H7 (cell line): Measurements from ENCODE around the gene KLHL5. TPM values are rescaled to one million over a fixed set of nuclear protein-coding genes. Genes with fewer than 3 reads are reported as not detected.

Experiments
- DNase-seq: peaks from one replicate; pipeline ENCODE4 v3.0.0; 2012
- H3K27me3 ChIP-seq: 2 replicates; pipeline ENCODE4 v1.6.0; 2011; ENCODE audit warnings: mild to moderate bottlenecking, low read length; ENCODE audit not compliant: control insufficient read depth, insufficient read depth
- H3K36me3 ChIP-seq: replicated peaks from 2 replicates; pipeline ENCODE4 v1.5.1; 2011; ENCODE audit warnings: low read length; ENCODE audit not compliant: control insufficient read depth, insufficient read depth
- H3K4me3 ChIP-seq: 2 replicates; pipeline ENCODE4 v1.5.1; 2011; ENCODE audit warnings: low read depth, mild to moderate bottlenecking, control low read depth, low read length, moderate library complexity; ENCODE audit not compliant: insufficient read depth
- total RNA-seq: library from RNA; depleted of rRNA; stranded (reverse); fragments of >200 nt; shearing (Covaris generic); gene quantifications from 2 replicates; pipeline ENCODE4 v1.2.3, GENCODE V29; 2014; rRNA removed

KLHL5 gene
- total RNA-seq, 1 experiment from 2014 or later: 16.5 TPM

DNA sequence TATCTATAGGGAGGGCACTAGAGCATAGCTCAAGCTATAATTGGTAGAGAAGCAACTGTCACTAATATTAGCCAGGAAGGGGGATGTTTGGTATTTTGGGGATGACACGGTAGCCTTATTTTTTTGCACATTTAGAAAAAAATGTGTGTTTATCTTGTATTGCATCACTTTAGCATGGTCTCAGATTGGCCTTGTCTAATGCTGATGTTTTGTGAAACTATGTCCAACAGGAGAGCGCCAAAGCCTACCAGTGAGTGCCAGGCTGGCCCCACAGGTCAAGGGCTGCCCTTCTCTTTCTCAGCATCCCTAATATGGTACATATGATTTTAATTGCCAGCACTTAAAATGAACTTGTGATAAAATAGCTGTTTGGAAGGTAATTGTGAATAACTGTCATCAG, 95.5 kb downstream of the KLHL5 start:
- Histone ChIP-seq H3K27me3 (no peaks in the 10 kb centered on the region), H3K4me3 (no peak overlapping the region), H3K36me3 (no peaks in the 10 kb centered on the region)
- no peak for DNase-seq

GRCh38 chr4:39166177-39166576, 104.1 kb downstream of the KLHL5 start:
- no peaks in the 10 kb centered on the region for H3K36me3 ChIP-seq
- H3K27me3 ChIP-seq: no peaks in the 10 kb centered on the region
- H3K4me3 ChIP-seq: no peak overlapping the region
- DNase-seq: no peak

- Histone ChIP-seq H3K36me3 (no peaks in the 10 kb centered on the region), H3K27me3 (no peaks in the 10 kb centered on the region), H3K4me3 (no peak overlapping the region)
- no peak for DNase-seq
Measured at GRCh38 chr4:39166669-39167068, 104.6 kb downstream of the KLHL5 start.

- Histone ChIP-seq H3K27me3 (no peaks in the 10 kb centered on the region), H3K36me3 (no peaks in the 10 kb centered on the region), H3K4me3 (no peak overlapping the region)
- no peak for DNase-seq
Measured at GRCh38 chr4:39169426-39169825, 107.4 kb downstream of the KLHL5 start.

DNA sequence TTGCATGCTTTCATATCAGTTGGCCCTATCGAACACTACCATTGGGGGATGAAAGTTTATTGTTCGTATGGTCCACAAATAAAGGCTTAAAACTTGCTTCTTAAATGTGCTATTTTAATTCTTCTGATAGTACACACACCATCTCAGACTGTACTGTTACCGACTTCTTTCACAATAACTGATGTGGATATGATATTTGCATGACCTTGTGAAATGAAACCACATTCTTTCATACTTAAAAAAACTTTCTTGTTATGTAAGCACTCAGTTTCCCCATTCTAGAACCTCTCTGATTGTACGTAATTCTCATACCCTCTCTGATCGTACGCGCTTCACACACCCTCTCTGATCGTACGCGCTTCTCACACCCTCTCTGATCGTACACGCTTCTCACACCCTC, 108.3 kb downstream of the KLHL5 start:
- DNase-seq: no peak
- H3K27me3 ChIP-seq: no peaks in the 10 kb centered on the region
- no peaks in the 10 kb centered on the region for H3K36me3 ChIP-seq
- no peak overlapping the region for H3K4me3 ChIP-seq

Other genes with a start within 250 kb of the KLHL5 start
- under 0.01 TPM in 1 of 2 replicates, not detected in the other for gene TLR6, start 205.4 kb upstream of the KLHL5 start, total RNA-seq
- 14.5 and 22.7 TPM in 2 replicates for gene FAM114A1, start 194.4 kb upstream of the KLHL5 start, total RNA-seq
- not detected in 2 replicates for gene TMEM156, start 29.8 kb upstream of the KLHL5 start, total RNA-seq
- gene WDR19, start 120.3 kb downstream of the KLHL5 start, total RNA-seq: 7.1 and 10.8 TPM in 2 replicates